ENCODE data around the gene ATXN7. TPM values are rescaled to one million over a fixed set of nuclear protein-coding genes. Genes with fewer than 3 reads are reported as not detected.

ATXN7 gene
- total and polyA plus RNA-seq, 2 of the 4 experiments (the other 2 are of a cell fraction) = 8.6 to 13.6 TPM

DNA sequence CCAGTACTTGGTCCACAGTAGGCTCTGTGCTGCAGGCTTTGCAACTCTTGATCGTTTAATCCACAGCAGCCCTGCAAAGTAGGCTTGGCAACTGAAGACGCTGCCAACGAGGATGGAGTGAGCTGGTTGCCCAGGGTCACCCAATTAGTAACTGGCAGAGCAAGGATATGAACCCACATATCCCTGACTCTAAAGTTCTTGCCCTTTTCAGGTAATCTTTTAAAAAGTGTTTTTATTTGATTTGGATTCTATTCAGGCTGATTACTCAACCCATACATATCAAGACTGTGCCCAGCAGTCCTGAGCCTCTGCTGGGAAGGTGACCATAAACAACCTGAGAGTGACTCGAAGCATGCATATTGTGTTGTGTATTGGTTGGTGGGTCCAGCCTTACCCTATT is 109.3 kb downstream of the ATXN7 start:
- dilution Hi-C loops (cut with HindIII; ENCODE audit: low sequenced_read_pairs, unreplicated experiment) (no loop called here), in situ Hi-C loops (cut with MboI; ENCODE audit: low sequenced_read_pairs) (no loop called here), intact Hi-C loops (cut with micrococcal nuclease) (no loop called here)
- Histone ChIP-seq H3K4me1 (ENCODE audit: control insufficient read depth, insufficient read depth, low read length) (peaks cover 33% of the 10 kb centered on the region), H2BK5ac (ENCODE audit: low read depth, low read length, poor library complexity, severe bottlenecking) (peak overlapping the region; percentile 45), H4K91ac (ENCODE audit: insufficient read depth, low read depth, low read length) (no peak overlapping the region), H3K23ac (ENCODE audit: low read depth, low read length) (peak overlapping the region; percentile 43; the same call in 1 of the 2 replicates), H2BK120ac (ENCODE audit: low read depth, low read length) (peak overlapping the region; percentile 40; the same call in 1 of the 2 replicates), H3K9me3 (ENCODE audit: control insufficient read depth, insufficient read depth, low read length) (no peaks in the 10 kb centered on the region), H3K14ac (replicated peaks; ENCODE audit: low read depth, low read length) (peak overlapping the region; percentile 58; the same call in 1 of the 2 replicates), H3K27ac (ENCODE audit: insufficient read depth, low read length) (0 out of 2 replicates have a peak overlapping the region, but pooled peaks have one; percentile 0), H3K9me1 (ENCODE audit: insufficient read depth, low read length) (peaks cover 21% of the 10 kb centered on the region), H3K4me3 (ENCODE audit: insufficient read depth, low read depth, low read length) (no peak overlapping the region), H3K79me1 (ENCODE audit: low read depth in 1 of 2, low read length in 2 of 2) (peaks cover 48 to 81% of the 10 kb centered on the region in 2 experiments), H3K4me2 (ENCODE audit: low read depth, low read length) (no peak overlapping the region), H2BK20ac (ENCODE audit: low read depth, low read length) (peak overlapping the region; percentile 38), H3K4ac (ENCODE audit: low read depth, low read length) (peak overlapping the region; percentile 19), H4K8ac (ENCODE audit: low read depth in 2 of 2, low read length in 2 of 2) (no peak overlapping the region), H2AFZ (replicated peaks; ENCODE audit: low read length, poor library complexity) (no peak overlapping the region), H4K5ac (ENCODE audit: low read depth, low read length) (no peak overlapping the region), H2AK5ac (ENCODE audit: low read depth, low read length) (peak overlapping the region; percentile 18; the same call in 1 of the 2 replicates), H4K20me1 (ENCODE audit: insufficient read depth, low read length) (peaks cover 36% of the 10 kb centered on the region), H2AK9ac (replicated peaks; ENCODE audit: low read depth, low read length, poor library complexity) (no peak overlapping the region), H3K18ac (ENCODE audit: low read depth, low read length) (peak overlapping the region; percentile 33; the same call in 1 of the 2 replicates), H3K56ac (ENCODE audit: extremely low read depth, insufficient read depth, low read length) (no peak overlapping the region), H2BK15ac (ENCODE audit: low read depth, low read length) (no peak overlapping the region), H3K9ac (ENCODE audit: low read depth, low read length) (no peak overlapping the region), H3K27me3 (ENCODE audit: control insufficient read depth, insufficient read depth, low read length) (no peaks in the 10 kb centered on the region), H3K36me3 (ENCODE audit: control insufficient read depth, insufficient read depth, low read length) (peaks cover 7% of the 10 kb centered on the region; the same call in 1 of the 2 replicates)
- ChIA-PET POLR2A (ENCODE audit: unreplicated experiment) (no interaction called here), CTCF (no interaction called here)
- DNase-seq (no peak), ATAC-seq (ENCODE audit: low read depth) (no peak)
- TF ChIP-seq RAD21 (IDR thresholded peaks at IDR 0.05; ENCODE audit: low read length) (no peak), CHD1 (IDR thresholded peaks at IDR 0.05; ENCODE audit: low read depth, low read length) (no peak), MAFK (IDR thresholded peaks at IDR 0.05; ENCODE audit: low read depth, low read length) (no peak), MXI1 (IDR thresholded peaks at IDR 0.05; ENCODE audit: borderline replicate concordance, low read depth, low read length) (no peak)
- TF ChIP-seq, protein P1, sequence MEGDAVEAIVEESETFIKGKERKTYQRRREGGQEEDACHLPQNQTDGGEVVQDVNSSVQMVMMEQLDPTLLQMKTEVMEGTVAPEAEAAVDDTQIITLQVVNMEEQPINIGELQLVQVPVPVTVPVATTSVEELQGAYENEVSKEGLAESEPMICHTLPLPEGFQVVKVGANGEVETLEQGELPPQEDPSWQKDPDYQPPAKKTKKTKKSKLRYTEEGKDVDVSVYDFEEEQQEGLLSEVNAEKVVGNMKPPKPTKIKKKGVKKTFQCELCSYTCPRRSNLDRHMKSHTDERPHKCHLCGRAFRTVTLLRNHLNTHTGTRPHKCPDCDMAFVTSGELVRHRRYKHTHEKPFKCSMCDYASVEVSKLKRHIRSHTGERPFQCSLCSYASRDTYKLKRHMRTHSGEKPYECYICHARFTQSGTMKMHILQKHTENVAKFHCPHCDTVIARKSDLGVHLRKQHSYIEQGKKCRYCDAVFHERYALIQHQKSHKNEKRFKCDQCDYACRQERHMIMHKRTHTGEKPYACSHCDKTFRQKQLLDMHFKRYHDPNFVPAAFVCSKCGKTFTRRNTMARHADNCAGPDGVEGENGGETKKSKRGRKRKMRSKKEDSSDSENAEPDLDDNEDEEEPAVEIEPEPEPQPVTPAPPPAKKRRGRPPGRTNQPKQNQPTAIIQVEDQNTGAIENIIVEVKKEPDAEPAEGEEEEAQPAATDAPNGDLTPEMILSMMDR (conservative IDR thresholded peaks at IDR 0.05; ENCODE audit: low read depth, low read length) = no peak
- no TSS peak for BruUV-seq (replicated peaks)
- no CpG with 5 or more reads among the region's 4 CpGs for WGBS, 2 experiments (ENCODE audit: extremely low coverage in 2 of 2, insufficient read length in 1 of 2)
